Lower leg skin (tissue), 4 donors: ENCODE measurements around the gene MAP10. TPM values are rescaled to one million over a fixed set of nuclear protein-coding genes. Genes with fewer than 3 reads are reported as not detected.

ENCODE experiments used
- DNase-seq, 2 donors: peaks; one replicate each; pipeline ENCODE4 v3.0.0-alpha.2; 2019; ENCODE audit warnings: low spot score in 2 of 2
- H3K4me3 ChIP-seq: fragments of 200-600 bp; sonication (generic); 2 replicates; pipeline ENCODE4 v1.5.1; 2017; ENCODE audit warnings: mild to moderate bottlenecking, low read depth; ENCODE audit not compliant: poor library complexity, severe bottlenecking
- POLR2A ChIP-seq, 2 donors: fragments of 450-650 bp; IDR thresholded peaks; one replicate each; pipeline ENCODE4 v1.6.1; 2016 to 2017; ENCODE audit warnings: antibody characterized with exemption in 2 of 2, mild to moderate bottlenecking in 1 of 2, moderate library complexity in 1 of 2
- WGBS, 2 donors: methylation state at CpG; one replicate each; pipeline ENCODE4 v1.1.5; 2018; 5-methylcytosine and 5-hydroxymethylcytosine counted together
- intact Hi-C: fragments of 100-400 bp; cut with DNase I; formaldehyde crosslinking; loops from one replicate; pipeline ENCODE4 v1.15.0; 2023; ENCODE audit warnings: low total_unique reads
- total RNA-seq, 4 donors: library from RNA; depleted of rRNA; stranded (reverse); fragments of >200 nt; gene quantifications; one replicate each; pipeline ENCODE4 v1.1.0, GENCODE V29; 2016
- TF ChIP-seq, protein P1 (sequence below), 3 donors: fragments of 450-650 bp; IDR thresholded peaks; one replicate each; pipeline ENCODE4 v1.5.1; 2016; ENCODE audit warnings: antibody characterized with exemption in 3 of 3, mild to moderate bottlenecking in 3 of 3, moderate library complexity in 2 of 3

The MAP10 gene
- total RNA-seq, 4 donors from 2014 or later = 0.04 to 1.6 (median 0.91) TPM

DNA sequence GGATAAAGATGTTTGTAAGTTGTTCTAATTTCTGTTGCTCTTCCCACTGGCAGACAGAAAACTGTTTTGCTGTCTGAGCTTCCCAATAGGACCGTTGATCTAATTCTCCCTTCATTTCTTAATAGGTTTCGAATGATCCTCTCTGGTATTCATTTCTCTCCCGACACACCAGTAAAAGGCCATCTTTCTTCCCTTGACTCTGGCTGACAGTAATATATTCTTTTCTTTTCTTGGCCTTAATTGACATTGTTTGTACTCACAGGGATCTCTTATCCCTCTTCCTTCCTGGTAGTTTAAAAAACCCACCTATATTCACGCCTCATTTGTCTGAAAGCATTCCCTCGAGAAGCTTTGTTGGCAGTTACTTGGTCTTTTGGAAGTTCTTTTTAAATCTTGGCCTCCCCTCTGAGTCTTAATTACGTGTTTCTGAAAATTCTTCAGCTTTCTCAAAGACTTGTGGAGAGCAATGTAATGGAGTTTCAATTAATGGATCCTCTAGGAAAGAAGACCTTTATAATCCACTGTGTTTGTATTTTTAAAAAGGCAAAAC, 40.3 kb downstream of the MAP10 start:
- intact Hi-C loops = no loop called here
- TF ChIP-seq, protein P1, sequence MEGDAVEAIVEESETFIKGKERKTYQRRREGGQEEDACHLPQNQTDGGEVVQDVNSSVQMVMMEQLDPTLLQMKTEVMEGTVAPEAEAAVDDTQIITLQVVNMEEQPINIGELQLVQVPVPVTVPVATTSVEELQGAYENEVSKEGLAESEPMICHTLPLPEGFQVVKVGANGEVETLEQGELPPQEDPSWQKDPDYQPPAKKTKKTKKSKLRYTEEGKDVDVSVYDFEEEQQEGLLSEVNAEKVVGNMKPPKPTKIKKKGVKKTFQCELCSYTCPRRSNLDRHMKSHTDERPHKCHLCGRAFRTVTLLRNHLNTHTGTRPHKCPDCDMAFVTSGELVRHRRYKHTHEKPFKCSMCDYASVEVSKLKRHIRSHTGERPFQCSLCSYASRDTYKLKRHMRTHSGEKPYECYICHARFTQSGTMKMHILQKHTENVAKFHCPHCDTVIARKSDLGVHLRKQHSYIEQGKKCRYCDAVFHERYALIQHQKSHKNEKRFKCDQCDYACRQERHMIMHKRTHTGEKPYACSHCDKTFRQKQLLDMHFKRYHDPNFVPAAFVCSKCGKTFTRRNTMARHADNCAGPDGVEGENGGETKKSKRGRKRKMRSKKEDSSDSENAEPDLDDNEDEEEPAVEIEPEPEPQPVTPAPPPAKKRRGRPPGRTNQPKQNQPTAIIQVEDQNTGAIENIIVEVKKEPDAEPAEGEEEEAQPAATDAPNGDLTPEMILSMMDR (IDR thresholded peaks at IDR 0.05) = no peak
- no peak for TF ChIP-seq POLR2A (IDR thresholded peaks at IDR 0.05)
- no peak for DNase-seq
- WGBS, 2 donors = 63 to 66% methylated on average over 6 of the region's 6 CpGs
- H3K4me3 ChIP-seq = no peak overlapping the region

DNA sequence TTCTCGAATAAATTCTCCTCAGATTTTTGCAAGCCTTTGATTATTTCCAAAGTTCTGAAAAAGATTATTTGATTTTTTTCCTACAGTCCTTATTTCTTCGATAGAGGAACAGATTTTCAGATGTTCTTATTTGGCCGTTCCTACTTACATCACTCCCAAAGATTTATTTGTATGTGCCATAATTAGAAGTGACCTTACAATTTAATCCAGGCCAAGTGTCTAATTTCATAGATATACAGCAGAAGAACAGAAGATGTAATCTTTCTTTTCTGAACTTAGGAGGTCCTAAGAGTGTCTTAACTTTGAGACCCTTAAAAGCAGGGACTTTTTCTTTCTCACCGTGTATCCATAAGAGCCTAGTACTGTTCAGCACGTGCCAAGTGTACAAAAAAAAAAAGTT, 46.3 kb downstream of the MAP10 start:
- H3K4me3 ChIP-seq = no peak overlapping the region
- no peak for TF ChIP-seq POLR2A (IDR thresholded peaks at IDR 0.05)
- TF ChIP-seq, protein P1 (IDR thresholded peaks at IDR 0.05) = no peak
- WGBS, 2 donors = 56% methylated on average over 5 of the region's 5 CpGs
- no peak for DNase-seq
- intact Hi-C loops = no loop called here

DNA sequence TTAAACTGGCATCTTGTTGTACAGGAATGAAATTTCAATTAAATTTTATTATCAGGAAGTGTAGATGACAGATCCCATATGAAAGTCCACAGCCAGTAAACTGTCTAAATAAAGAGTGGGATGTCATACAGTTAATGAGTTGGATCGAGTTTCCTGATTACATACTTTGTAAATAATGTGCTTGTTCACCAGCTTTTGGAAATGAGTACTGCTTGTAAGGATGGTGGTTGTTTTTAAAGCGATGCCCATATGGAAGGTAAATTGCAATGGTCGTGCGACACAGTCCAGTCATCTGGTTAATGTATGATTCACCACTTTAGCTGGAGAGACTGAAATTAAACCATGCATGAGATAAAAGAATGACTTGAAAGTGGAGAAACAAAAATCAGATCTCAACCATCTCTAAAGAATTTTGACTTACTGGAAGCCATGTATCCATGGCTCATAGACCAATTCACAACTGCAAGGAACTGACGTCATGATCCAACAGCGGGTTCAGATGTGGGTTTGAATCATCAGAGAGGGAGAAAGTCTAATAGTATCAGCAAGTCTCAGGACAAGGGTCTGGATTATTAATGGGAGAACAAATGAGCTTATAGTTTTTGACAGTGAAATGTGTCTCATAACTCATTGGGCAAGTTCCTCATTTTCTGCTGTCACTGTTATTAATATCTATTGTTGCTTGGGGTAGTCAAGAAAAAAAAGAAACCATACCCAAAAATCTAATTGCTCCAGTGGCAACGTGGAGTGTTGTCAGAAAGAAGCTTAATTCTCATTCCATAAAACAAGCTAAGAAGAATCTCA, 49.0 kb downstream of the MAP10 start:
- no peak for TF ChIP-seq POLR2A (IDR thresholded peaks at IDR 0.05)
- TF ChIP-seq, protein P1 (IDR thresholded peaks at IDR 0.05) = no peak
- intact Hi-C loops = no loop called here
- no peak overlapping the region for H3K4me3 ChIP-seq
- no peak for DNase-seq
- 55 to 63% methylated on average over 7 of the region's 7 CpGs for WGBS, 2 donors

DNA sequence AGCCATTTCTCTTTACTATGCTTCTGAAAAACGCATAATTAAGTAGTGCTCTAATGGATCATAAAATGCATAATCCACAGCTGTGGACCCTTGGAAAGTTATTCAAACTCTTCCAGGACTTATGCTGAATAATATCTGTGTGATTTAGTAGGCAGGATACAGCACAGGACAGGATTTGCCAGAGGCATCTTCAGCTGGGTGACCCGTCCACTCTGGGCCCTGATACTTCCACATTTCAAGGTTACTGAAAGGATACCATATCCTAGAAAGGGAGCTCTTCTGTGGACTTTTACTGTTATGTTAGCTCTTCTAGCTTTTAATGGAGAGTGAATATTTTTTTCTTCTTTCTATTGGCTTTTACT, 49.6 kb downstream of the MAP10 start:
- WGBS, 2 donors = 82 to 83% methylated on average over 2 of the region's 2 CpGs
- DNase-seq = no peak
- intact Hi-C loops = no loop called here
- no peak overlapping the region for H3K4me3 ChIP-seq
- TF ChIP-seq, protein P1 (IDR thresholded peaks at IDR 0.05) = no peak
- no peak for TF ChIP-seq POLR2A (IDR thresholded peaks at IDR 0.05)

DNA sequence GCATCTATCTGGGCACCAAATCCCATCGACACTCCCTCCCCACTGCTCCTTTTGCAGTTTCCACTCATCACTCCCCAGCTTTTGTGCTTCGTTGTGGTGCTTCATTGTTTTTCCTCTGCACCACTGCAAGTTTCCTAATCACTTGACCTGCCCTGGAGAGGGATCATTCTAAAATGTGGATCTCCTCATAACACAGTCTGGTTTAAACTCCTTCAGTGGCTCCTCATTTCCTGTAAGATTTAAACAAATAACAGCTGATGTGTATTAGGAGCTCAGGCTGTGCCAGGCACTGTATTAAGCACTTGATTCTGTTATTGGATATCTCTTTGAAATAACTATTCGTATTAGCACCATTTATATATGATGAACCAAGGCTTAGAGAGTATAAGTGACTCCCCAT, 51.3 kb downstream of the MAP10 start:
- 71 to 75% methylated on average over 3 of the region's 3 CpGs for WGBS, 2 donors
- no peak for DNase-seq
- intact Hi-C loops = no loop called here
- H3K4me3 ChIP-seq = no peak overlapping the region
- no peak for TF ChIP-seq POLR2A (IDR thresholded peaks at IDR 0.05)
- TF ChIP-seq, protein P1 (IDR thresholded peaks at IDR 0.05) = no peak

Other genes starting within 250 kb of the MAP10 start
- 10 to 100 TPM in 3 of 4 donors, 1 to 10 TPM in 1; 8.9 to 22.6 (median 16.6) TPM for gene SIPA1L2, start 175.3 kb upstream of the MAP10 start, total RNA-seq
- 10 to 100 TPM; 17.8 to 28.5 (median 21.8) TPM for gene NTPCR, start 145.2 kb downstream of the MAP10 start, total RNA-seq